Measurements from ENCODE around the gene PARVG.

DNA sequence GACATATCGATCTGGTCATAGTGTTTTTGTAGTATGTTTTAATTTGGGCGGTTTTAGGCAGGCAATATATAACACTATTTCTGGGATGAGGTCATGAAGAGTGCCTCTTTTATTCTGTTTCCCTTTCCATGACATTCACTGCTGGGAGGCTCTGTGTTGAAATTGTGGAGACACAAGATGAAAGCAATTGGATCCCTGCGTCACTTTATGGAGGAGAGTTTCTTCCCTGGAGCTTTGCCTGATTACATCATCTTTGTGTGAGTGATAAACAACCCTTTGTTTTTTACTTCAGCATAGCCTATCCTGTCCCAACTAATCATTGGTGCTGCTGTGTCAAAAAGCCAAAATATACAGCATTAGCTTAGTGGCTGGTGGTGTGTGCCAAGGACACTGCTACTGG, 48.6 kb downstream of the PARVG start:
- TF ChIP-seq SIN3A (IDR thresholded peaks at IDR 0.05; ENCODE audit: borderline replicate concordance, insufficient read depth, low read length), result no peak
- no peak for TF ChIP-seq POLR2AphosphoS5 (IDR thresholded peaks at IDR 0.05; ENCODE audit: low read depth, low read length)
- TF ChIP-seq, protein P1, sequence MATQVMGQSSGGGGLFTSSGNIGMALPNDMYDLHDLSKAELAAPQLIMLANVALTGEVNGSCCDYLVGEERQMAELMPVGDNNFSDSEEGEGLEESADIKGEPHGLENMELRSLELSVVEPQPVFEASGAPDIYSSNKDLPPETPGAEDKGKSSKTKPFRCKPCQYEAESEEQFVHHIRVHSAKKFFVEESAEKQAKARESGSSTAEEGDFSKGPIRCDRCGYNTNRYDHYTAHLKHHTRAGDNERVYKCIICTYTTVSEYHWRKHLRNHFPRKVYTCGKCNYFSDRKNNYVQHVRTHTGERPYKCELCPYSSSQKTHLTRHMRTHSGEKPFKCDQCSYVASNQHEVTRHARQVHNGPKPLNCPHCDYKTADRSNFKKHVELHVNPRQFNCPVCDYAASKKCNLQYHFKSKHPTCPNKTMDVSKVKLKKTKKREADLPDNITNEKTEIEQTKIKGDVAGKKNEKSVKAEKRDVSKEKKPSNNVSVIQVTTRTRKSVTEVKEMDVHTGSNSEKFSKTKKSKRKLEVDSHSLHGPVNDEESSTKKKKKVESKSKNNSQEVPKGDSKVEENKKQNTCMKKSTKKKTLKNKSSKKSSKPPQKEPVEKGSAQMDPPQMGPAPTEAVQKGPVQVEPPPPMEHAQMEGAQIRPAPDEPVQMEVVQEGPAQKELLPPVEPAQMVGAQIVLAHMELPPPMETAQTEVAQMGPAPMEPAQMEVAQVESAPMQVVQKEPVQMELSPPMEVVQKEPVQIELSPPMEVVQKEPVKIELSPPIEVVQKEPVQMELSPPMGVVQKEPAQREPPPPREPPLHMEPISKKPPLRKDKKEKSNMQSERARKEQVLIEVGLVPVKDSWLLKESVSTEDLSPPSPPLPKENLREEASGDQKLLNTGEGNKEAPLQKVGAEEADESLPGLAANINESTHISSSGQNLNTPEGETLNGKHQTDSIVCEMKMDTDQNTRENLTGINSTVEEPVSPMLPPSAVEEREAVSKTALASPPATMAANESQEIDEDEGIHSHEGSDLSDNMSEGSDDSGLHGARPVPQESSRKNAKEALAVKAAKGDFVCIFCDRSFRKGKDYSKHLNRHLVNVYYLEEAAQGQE (IDR thresholded peaks at IDR 0.05; ENCODE audit: insufficient read depth in 1 of 2, low read depth in 2 of 2, low read length in 2 of 2), result no peak
- TF ChIP-seq TAF1 (IDR thresholded peaks at IDR 0.05; ENCODE audit: borderline replicate concordance, insufficient read depth, low read length), result no peak

All from PFSK-1 (cell line).